Endodermal cell (in vitro differentiated cells): ENCODE results near the gene ZBED1. TPM values are rescaled to one million over a fixed set of nuclear protein-coding genes. Genes with fewer than 3 reads are reported as not detected.
"Not testable (repeated sequence)": the region's sequence is repeated elsewhere in the genome, so short reads cannot be mapped to it uniquely, and the experiment has no call there.

Experiments used
- DNase-seq: peaks from one replicate; pipeline ENCODE4 v3.0.0-alpha.2; 2017
- H3K27ac ChIP-seq: 2 replicates; pipeline ENCODE4 v1.5.1; 2013; ENCODE audit warnings: mild to moderate bottlenecking, low read depth, low read length, moderate library complexity
- H3K27me3 ChIP-seq: 2 replicates; pipeline ENCODE4 v1.6.1; 2013; ENCODE audit warnings: mild to moderate bottlenecking, low read length, moderate library complexity; ENCODE audit not compliant: insufficient read depth, control insufficient read depth, poor library complexity, severe bottlenecking
- H3K36me3 ChIP-seq: 2 replicates; pipeline ENCODE4 v1.7.0; 2013; ENCODE audit warnings: mild to moderate bottlenecking, low read length, moderate library complexity; ENCODE audit not compliant: control insufficient read depth, insufficient read depth
- H3K4me1 ChIP-seq: one replicate; pipeline ENCODE4 v1.7.0; 2013; ENCODE audit warnings: low read length; ENCODE audit not compliant: control insufficient read depth, insufficient read depth
- H3K4me3 ChIP-seq: 2 replicates; pipeline ENCODE4 v1.5.1; 2013; ENCODE audit warnings: mild to moderate bottlenecking, low read length, moderate library complexity
- H3K9ac ChIP-seq: 2 replicates; pipeline ENCODE4 v1.6.1; 2013; ENCODE audit warnings: mild to moderate bottlenecking, low read length, moderate library complexity; ENCODE audit not compliant: poor library complexity, severe bottlenecking; ENCODE audit errors: extremely low read depth
- H3K9me3 ChIP-seq: 2 replicates; pipeline ENCODE4 v1.6.1; 2013; ENCODE audit warnings: mild to moderate bottlenecking, low read length, moderate library complexity; ENCODE audit not compliant: control insufficient read depth
- H3K27ac Mint-ChIP-seq: 2 replicates; pipeline ENCODE4 v1.8.0; 2020; ENCODE audit warnings: mixed read lengths
- H3K27me3 Mint-ChIP-seq: 2 replicates; pipeline ENCODE4 v1.8.0; 2021; ENCODE audit warnings: mild to moderate bottlenecking, mixed read lengths; ENCODE audit not compliant: insufficient read depth
- H3K36me3 Mint-ChIP-seq: 2 replicates; pipeline ENCODE4 v1.8.0; 2020; ENCODE audit warnings: low read depth, mixed read lengths
- H3K4me1 Mint-ChIP-seq: 2 replicates; pipeline ENCODE4 v1.8.0; 2020; ENCODE audit warnings: mixed read lengths
- H3K4me3 Mint-ChIP-seq: 2 replicates; pipeline ENCODE4 v1.8.0; 2020; ENCODE audit warnings: mild to moderate bottlenecking, moderate library complexity, mixed read lengths
- H3K9me3 Mint-ChIP-seq: 2 replicates; pipeline ENCODE4 v1.8.0; 2020; ENCODE audit warnings: mild to moderate bottlenecking, mixed read lengths
- WGBS, 2 experiments: methylation state at CpG; one replicate each; pipeline versions ENCODE4 v1.1.5 to v1.1.7; 2013; ENCODE audit warnings: missing lambda C conversion rate in 2 of 2, mixed read lengths in 1 of 2; ENCODE audit not compliant: insufficient coverage in 1 of 2, insufficient read length in 1 of 2; 5-methylcytosine and 5-hydroxymethylcytosine counted together
- total RNA-seq, 2 donors: library from RNA; stranded (reverse); fragmentation: NEBNext Ultra II Directional in 1 of 2; extraction: Animal tissue kit (Norgen Biotek cat#: 25700) in 1 of 2; gene quantifications; 2 replicates in 1 of 2; 3 replicates in 1 of 2; pipeline ENCODE4 v1.2.1, GENCODE V29; 2021
- TF ChIP-seq, protein P1 (sequence below): fragments of 200-600 bp; sonication (generic); conservative IDR thresholded peaks from 2 replicates; pipeline ENCODE4 v1.5.0; 2021; ENCODE audit warnings: antibody characterized with exemption, mild to moderate bottlenecking

The ZBED1 gene
- total RNA-seq, 2 donors from 2014 or later = 55.8 to 71.9 TPM

DNA sequence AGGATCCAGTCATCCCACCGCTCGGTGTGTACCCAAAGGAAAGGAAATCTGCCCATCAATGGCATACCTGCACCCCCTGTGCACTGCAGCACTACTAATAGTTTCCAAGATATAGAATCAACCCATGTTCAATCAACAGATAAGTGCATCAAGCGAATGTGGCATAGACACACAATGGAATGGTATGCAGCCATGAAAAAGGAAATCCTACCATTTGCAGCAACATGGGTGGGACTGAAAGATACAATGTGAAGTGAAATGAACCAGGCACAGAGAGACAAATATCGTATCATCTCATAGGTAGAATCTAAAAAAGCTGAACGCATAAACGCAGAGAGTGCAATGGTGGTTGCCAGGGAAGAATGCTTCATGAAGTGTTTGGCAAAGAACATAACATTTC, 42.5 kb downstream of the ZBED1 start:
- peaks cover 8% of the 10 kb centered on the region for H3K36me3 ChIP-seq
- no peak overlapping the region for H3K27ac Mint-ChIP-seq
- H3K4me3 ChIP-seq = no peak overlapping the region
- peaks cover 21% of the 10 kb centered on the region for H3K9me3 Mint-ChIP-seq
- no peak overlapping the region for H3K27ac ChIP-seq
- no peaks in the 10 kb centered on the region for H3K27me3 ChIP-seq
- 95 to 96% methylated on average over 6 of the region's 6 CpGs for WGBS, 2 experiments
- H3K4me3 Mint-ChIP-seq = no peak overlapping the region
- H3K27me3 Mint-ChIP-seq = no peaks in the 10 kb centered on the region
- TF ChIP-seq, protein P1, sequence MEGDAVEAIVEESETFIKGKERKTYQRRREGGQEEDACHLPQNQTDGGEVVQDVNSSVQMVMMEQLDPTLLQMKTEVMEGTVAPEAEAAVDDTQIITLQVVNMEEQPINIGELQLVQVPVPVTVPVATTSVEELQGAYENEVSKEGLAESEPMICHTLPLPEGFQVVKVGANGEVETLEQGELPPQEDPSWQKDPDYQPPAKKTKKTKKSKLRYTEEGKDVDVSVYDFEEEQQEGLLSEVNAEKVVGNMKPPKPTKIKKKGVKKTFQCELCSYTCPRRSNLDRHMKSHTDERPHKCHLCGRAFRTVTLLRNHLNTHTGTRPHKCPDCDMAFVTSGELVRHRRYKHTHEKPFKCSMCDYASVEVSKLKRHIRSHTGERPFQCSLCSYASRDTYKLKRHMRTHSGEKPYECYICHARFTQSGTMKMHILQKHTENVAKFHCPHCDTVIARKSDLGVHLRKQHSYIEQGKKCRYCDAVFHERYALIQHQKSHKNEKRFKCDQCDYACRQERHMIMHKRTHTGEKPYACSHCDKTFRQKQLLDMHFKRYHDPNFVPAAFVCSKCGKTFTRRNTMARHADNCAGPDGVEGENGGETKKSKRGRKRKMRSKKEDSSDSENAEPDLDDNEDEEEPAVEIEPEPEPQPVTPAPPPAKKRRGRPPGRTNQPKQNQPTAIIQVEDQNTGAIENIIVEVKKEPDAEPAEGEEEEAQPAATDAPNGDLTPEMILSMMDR = no peak
- H3K36me3 Mint-ChIP-seq = peaks cover 13% of the 10 kb centered on the region
- H3K4me1 ChIP-seq = no peaks in the 10 kb centered on the region
- peaks cover 14% of the 10 kb centered on the region for H3K9me3 ChIP-seq
- peaks cover 6% of the 10 kb centered on the region for H3K4me1 Mint-ChIP-seq
- no peak for DNase-seq
- H3K9ac ChIP-seq = no peak overlapping the region

DNA sequence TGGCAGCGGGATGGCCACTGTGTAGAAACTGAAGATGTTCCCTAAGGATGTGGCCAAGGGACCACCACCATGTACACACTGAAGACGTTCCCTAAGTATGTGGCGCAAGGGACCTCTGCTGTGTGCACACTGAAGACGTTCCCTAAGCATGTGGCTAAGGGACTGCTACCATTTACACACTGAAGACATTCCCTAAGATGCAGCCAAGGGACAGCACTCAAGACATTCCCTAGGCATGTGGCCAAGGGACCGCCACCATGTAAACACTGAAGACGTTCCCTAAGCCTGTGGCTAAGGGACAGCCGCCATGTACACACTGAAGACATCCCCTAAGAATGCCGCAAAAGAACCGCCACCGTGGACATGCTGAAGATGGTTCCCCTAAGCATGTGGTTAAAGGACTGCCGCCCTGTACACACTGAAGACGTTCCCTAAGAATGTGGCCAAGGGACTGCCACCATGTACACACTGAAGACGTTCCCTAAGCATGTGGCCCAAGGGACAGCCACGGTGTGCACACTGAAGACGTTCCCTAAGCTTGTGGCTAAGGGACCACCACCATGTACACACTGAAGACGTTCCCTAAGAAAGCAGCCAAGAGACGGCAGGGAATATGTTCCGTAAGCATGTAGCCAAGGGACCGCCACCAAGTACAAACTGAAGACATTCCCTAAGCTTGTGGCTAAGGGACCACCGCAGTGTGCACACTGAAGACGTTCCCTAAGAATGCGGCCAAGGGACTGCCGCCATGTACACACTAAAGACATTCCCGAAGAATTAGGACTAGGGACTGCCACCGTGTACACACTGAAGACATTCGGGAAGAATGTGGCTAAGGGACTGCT, 43.3 kb downstream of the ZBED1 start:
- WGBS, 2 experiments = 90 to 91% methylated on average over 25 to 26 of the region's 26 CpGs
- H3K4me3 Mint-ChIP-seq = no peak overlapping the region
- H3K36me3 Mint-ChIP-seq = peaks cover 14% of the 10 kb centered on the region
- Histone ChIP-seq H3K4me1 (no peaks in the 10 kb centered on the region), H3K9me3 (peaks cover 15% of the 10 kb centered on the region), H3K27ac (no peak overlapping the region), H3K36me3 (peaks cover 8% of the 10 kb centered on the region), H3K9ac (no peak overlapping the region), H3K27me3 (no peaks in the 10 kb centered on the region), H3K4me3 (no peak overlapping the region)
- H3K27me3 Mint-ChIP-seq = no peaks in the 10 kb centered on the region
- peaks cover 22% of the 10 kb centered on the region for H3K9me3 Mint-ChIP-seq
- TF ChIP-seq, protein P1 = no peak
- DNase-seq = peak; percentile 66
- no peak overlapping the region for H3K27ac Mint-ChIP-seq
- H3K4me1 Mint-ChIP-seq = no peaks in the 10 kb centered on the region

DNA sequence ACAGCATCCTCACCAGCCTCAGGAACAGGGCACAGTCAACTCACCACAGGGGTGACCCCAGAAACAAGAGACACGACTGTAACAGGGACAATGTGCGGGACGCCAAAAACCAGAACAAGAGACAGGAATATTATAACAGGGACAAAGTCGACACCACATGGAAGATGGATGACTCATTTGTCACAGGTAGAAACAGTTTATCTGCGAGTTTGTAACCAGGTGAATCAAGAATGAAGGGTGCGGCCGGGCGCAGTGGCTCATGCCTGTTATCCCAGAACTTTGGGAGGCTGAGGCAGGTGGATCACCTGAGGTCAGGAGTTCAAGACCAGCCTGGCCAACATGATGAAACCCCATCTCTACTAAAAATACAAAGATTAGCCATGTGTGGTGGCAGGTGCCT, 44.7 kb downstream of the ZBED1 start:
- not testable (repeated sequence) for H3K4me3 Mint-ChIP-seq, H3K27me3 Mint-ChIP-seq, H3K9ac ChIP-seq, H3K36me3 ChIP-seq, H3K27ac ChIP-seq, H3K27me3 ChIP-seq, H3K4me1 Mint-ChIP-seq, H3K27ac Mint-ChIP-seq, H3K4me3 ChIP-seq, DNase-seq, H3K4me1 ChIP-seq
- Mint-ChIP-seq H3K36me3 (peaks cover 15% of the 10 kb centered on the region), H3K9me3 (peaks cover 22% of the 10 kb centered on the region)
- peaks cover 15% of the 10 kb centered on the region for H3K9me3 ChIP-seq
- WGBS, 2 experiments = 87 to 93% methylated on average over 8 of the region's 8 CpGs

DNA sequence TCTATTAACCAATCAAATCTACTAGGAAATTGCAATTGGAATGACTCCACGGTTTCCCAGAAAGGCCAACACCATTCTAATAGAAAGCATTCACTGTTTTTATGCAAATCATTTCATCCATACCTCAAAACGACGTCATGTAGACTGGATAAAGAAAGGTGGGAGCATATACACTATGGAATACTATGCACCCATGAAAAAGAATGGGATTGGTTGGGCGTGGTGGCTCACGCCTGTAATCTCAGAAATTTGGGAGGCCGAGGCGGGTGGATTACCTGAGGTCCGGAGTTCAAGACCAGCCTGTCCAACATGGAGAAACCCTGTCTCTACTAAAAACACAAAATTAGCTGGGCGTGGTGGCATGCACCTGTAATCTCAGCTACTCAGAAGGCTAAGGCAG, 46.2 kb downstream of the ZBED1 start:
- H3K27me3 ChIP-seq, H3K9ac ChIP-seq, H3K4me1 ChIP-seq, H3K27ac ChIP-seq, H3K27me3 Mint-ChIP-seq, H3K4me3 Mint-ChIP-seq, DNase-seq, H3K27ac Mint-ChIP-seq, H3K36me3 ChIP-seq, H3K4me3 ChIP-seq: not testable (repeated sequence)
- Mint-ChIP-seq H3K36me3 (peaks cover 16% of the 10 kb centered on the region), H3K4me1 (peaks cover 19% of the 10 kb centered on the region), H3K9me3 (peaks cover 20% of the 10 kb centered on the region)
- peaks cover 15% of the 10 kb centered on the region for H3K9me3 ChIP-seq
- 94% methylated on average over 9 of the region's 9 CpGs for WGBS, 2 experiments
